IPS-NIHi7 (cell line): ENCODE data around the gene GMNN.
"Not testable (repeated sequence)": the region's sequence is repeated elsewhere in the genome, so short reads cannot be mapped to it uniquely, and the experiment has no call there.

Experiments
- DNase-seq: peaks from one replicate; pipeline ENCODE4 v3.0.0; 2012; ENCODE audit warnings: mixed read lengths; ENCODE audit errors: extremely low spot score

The GMNN gene

DNA sequence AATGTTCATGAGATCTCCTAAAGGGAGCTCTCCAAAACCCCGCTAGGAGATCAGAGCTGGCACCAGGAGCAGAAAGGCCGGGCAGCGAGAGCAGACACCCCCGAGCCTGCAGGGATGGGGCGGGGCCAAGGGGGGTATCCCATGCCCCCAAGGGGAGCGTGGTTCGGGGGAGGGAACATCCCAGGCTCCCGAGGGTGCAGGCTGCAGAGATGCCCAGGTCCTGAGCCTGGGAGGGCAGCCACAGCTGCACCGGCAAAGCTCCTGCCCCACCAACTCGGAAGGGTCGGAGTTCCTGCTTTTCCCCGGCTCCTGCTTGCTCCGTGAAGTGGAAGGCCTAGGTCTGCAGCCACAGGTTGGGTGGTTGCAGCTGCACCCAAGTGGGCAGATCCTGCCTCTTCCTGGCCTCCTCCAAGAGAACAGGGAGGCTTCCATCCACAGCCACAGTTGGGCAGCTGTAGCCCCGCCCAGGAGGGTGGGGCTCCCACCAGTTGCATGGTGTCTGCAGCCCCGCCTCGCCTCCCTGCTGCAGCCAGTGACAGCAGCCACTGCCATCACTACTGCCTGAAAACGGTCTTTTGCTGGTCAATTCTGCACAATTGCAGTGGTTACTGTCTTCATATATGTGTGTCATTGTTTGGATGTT lies 13.4 kb upstream of the GMNN start:
- DNase-seq, result peak; percentile 43

DNA sequence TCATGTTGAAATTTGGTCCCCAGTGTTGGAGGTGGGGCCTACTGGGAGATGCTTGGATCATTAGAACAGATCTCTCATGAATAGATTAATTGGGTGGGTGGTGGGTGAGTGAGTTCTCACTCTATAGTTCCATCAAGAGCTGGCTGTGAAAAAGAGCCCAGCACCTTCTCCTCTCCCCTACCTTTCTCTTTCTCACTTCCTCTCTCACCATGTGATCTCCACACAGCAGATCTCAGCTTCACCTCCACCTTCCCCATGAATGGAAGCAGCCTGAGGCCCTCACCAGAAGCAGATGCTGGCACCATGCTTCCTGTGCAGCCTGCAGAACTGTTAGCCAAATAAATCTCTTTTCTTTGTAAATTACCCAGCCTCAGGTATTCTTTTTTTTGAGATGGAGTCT lies 12.9 kb upstream of the GMNN start:
- DNase-seq, result no peak

DNA sequence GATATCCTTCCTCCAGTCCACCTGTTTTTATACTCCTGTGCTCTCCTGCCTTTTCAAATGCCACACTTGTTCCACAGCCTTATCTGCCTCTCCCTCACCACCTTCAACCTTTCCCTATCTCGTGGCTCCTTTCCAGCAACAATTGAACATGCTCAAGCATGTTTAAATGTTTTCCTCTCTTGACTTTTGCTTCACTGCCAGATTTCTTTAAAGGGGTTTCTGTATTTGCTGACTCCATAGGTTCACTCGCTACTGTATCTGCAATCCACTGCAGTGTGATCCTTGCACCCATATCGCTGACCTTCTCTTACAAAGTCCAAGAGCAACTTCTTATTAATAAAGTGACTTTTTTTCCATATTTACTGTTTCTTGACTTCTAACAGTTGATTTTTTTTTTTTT lies 11.2 kb upstream of the GMNN start:
- no peak for DNase-seq

DNA sequence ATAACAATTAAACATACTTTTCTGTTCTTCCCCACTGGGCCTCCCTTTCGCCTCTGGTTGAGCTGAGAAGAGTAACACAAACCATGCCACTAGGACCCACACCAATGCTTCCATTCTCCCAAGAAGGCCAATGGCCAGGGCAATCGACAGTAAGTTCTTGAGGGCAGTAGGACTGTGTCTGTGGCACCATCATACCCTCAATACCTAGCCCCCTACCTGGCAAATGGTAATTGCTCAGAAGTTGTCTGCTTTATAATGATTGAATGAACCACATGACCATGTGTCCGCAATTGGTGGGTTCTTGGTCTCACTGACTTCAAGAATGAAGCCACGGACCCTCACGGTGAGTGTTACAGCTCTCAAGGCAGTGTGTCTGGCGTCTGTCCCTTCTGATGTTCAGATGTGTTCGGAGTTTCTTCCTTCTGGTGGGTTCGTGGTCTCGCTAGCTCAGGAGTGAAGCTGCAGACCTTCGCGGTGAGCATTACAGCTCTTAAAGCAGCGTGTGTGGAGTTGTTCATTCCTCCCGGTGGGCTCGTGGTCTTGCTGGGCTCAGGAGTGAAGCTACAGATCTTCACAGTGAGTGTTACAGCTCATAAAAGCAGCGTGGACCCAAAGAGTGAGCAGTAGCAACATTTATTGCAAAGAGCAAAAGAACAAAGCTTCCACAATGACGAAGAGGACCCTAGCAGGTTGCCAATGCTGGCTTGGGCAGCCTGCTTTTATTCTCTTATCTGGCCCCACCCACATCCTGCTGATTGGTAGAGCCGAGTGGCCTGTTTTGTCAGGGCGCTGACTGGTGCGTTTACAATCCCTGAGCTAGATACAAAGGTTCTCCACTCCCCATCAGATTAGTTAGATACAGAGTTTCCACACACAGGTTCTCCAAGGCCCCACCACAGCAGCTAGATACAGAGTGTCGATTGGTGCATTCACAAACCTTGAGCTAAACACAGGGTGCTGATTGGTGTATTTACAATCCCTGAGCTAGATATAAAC lies 9.6 kb upstream of the GMNN start:
- not testable (repeated sequence) for DNase-seq

DNA sequence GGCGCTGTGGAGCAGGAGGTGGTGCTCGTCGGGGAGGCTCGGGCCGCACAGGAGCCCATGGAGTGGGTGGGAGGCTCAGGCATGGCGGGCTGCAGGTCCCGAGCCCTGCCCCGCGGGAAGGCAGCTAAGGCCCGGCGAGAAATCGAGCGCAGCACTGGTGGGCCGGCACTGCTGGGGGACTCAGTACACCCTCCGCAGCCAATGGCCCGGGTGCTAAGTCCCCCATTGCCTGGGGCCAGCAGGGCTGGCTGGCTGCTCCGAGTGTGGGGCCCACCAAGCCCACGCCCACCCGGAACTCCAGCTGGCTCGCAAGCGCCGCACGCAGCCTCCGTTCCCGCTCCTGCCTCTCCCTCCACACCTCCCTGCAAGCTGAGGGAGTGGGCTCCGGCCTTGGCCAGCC lies 8.8 kb upstream of the GMNN start:
- DNase-seq, result not testable (repeated sequence)

DNA sequence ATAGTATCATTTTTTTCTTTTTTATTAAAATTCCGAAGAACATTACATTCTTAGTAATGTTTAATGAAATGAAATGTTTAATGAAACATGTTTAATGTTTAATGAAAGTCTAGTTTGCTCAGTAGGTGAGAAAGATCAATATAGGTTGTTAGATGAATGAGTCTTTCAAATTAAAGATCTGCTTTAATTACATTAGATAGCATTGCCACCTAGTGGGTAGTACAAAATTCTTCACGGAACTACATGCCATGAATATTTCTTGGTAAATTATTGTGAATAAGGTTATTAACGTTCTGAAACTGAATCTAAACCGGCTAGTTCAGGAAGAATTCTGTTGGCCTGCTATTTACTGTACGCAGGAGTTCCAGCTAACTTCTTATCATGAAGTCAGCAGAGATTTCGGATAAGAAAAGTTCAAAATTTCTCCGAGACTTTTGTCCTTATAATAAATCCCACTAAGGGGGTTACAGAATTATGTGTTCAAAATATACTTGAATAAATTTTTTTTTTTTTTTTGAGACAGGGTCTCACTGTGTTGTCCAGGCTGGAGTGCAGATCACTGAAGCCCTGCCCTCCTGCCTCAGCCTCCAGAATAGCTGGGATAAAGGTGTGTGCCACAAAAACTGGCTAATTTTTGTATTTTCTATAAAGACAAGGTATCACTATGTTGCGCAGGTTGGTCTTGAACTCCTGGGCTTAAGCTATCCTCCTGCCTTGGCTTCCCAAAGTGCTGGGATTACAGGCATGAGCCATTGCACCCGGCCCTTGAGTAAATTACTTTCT lies 7.9 kb upstream of the GMNN start:
- DNase-seq, result no peak

DNA sequence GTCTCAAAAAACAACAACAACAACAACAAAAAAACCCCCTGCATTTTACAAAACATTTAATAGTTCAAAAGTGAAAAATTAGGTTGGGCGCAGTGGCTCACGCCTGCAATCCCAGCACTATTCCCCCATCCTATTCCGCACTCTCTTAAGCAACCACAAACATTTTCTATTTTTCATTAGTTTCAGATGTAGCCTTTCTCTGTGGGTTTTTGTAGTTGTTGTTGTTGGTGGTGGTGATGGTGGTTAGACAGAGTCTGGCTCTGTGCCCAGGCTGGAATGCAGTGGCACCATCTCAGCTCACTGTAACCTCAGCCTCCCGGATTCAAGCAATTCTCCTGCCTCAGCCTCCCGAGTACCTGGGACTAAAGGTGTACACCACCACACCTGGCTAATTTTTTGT lies 6.4 kb upstream of the GMNN start:
- no peak for DNase-seq

DNA sequence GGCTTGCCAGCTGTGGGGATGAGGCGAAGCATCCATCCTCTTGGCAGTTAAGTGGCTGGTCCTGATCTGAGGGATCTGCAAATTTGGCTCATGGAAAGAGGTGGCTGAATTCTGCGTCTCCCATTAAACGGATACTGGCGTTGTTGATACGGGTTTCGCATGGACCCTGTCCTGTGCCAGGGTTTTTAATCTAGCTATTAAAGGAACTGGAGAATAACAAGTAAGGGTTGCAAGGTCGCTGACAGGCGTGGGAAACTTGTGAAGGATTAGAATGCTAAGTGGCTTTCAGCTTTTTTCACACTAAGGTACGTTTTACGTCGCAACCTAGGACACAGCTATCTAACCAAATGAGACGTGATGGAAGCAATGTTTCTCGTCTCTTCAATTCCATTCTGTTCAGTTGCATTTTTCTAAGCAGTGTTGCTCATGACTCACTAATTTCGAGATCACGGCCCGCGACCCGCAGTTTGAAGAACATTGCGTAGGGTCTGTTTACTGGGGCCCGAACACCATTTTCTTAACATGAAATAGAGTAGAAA lies 852 bp downstream of the GMNN start:
- DNase-seq, result no peak

DNA sequence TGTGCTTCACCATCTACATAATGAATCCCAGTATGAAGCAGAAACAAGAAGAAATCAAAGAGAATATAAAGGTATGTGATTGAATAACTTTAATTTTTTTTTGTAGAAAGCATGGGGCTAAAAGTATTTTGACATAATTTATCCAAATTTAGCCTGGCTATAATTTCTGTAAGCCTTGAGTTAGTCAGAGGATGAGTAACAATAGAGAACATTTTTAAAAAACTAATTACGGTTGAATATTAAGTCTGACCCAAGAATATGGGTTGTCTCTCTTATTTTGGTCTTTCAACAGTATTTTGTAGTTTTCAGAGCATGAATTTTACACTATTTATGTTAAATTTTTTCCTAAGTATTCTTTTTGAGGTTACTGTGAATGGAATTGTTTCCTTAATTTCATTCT lies 2.5 kb downstream of the GMNN start:
- DNase-seq, result no peak

DNA sequence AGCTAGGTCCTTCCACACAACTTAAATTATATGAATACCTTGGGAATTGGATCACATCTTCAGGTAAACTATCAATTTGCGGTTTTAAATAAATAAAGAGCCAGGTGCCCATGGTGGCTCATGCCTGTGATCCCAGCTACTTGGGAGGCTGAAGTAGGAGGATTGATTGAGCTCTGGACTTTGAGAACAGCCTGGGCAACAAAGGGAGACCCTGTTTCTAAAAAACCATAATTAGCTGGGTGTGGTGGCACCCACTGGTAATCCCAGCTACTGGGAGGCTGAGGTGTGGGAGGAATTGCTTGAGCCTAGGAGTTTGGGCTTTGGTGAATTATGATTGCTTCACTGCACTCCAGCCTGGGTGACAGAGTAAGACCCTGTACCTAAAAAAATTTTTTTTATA lies 3.4 kb downstream of the GMNN start:
- DNase-seq, result no peak

DNA sequence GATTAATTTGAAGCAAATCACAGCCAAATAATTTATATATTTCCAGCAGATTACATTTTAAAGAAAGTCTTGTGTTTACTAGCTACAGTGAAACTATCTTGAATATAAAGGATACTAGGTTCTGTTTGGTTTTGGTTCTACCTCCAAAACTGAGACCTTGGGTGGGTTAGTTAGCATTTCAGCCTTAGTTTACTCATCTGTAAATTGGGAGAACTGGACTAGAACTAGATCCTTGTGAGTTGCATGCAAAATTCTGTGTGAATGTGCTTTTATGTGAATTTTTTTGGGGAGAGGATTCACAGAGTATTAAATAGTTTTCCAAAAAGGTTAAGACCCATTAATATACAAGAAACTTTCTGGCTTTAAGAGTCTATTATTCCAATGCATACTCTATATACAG lies 4.1 kb downstream of the GMNN start:
- DNase-seq, result no peak

DNA sequence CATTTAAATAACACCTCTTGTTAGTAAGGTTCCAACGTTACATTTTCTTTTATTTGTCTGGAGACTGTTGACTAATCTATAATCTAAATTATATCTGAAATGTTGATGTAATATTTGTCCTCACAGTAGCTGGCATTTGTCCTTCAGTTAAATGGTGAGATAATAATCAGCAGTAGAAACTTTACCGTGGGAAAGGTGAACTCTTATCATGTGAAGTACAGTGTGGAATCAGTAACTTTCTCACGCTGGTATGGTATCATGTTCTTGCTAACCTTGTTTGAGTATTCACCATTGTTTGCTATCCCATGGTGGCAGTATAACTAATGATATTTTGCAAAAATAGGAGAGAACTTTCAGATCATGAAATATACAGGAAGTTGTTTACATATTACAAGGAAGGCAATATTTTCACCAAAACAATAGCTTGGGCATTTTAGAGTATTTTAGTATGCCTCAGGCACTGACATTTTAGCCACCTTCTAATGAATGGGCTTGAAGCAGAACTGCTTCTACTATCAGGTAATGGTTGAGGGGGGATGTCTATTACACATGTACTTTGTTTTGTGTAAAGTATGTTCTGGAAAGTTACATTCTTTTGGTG lies 4.8 kb downstream of the GMNN start:
- DNase-seq, result no peak

DNA sequence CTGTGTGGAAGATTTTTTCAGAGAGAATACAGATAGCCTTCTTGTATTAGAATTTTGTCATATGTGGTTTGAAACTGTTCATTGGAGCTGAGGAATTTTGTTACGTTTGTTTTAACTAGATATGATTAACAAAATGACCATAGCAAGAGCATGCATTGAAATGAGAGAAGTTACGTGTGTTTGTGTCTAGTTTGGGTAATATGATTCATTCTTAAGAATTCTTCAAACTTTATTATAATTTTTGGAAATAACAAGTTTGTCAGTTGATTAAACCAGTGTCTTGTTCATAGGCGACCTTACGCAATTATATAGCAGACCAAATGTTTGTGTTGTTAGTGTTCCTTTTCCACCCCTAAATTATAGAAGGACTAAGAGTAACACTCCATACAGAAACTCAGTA lies 5.5 kb downstream of the GMNN start:
- DNase-seq, result no peak

DNA sequence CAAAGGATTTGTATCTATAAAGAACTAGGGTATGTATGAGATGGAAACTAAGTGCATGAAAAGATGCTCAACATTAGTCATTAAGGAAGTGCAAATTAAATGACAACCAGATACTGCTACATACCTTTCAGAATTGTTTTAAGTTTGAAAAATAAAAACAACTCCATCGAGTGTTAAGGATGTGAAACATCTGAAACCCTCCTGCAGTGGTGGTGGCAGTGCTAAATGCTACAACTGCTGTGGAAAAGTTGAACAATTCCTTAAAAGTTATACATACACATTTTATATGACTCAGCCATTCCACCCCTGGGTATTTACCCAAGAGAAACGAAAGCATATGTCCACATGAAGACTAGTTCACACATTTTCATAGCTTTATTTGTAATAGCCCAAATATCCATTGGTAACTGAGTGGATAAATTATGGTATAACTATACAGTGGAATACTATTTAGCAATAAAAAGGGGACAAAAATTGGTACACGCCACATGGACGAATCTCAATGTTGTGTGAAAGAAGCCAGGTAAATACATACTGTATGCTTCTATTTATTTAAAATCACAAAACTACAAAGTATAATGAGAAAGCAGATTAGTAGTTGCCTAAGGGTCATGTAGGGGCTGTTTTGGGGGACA lies 13.4 kb downstream of the GMNN start:
- DNase-seq, result no peak

DNA sequence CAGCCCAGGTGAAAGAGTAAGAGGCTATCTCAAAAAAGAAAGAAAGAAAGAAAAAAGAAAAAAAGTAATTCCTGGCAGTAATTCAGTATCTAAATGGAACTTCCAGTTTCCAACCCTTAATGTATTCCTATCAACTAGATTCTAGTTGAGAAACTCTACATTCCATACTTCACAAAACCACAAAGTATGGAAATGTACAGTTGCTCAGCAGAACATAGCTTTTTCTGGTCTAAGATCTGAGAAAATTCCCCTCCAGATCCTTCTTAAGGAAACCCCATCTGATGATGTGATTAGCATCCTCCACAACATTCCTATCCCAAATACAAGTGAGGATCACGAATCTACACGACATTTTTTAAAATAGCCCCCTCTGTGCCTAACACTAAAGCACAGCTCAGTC lies 20.4 kb downstream of the GMNN start:
- no peak for DNase-seq

DNA sequence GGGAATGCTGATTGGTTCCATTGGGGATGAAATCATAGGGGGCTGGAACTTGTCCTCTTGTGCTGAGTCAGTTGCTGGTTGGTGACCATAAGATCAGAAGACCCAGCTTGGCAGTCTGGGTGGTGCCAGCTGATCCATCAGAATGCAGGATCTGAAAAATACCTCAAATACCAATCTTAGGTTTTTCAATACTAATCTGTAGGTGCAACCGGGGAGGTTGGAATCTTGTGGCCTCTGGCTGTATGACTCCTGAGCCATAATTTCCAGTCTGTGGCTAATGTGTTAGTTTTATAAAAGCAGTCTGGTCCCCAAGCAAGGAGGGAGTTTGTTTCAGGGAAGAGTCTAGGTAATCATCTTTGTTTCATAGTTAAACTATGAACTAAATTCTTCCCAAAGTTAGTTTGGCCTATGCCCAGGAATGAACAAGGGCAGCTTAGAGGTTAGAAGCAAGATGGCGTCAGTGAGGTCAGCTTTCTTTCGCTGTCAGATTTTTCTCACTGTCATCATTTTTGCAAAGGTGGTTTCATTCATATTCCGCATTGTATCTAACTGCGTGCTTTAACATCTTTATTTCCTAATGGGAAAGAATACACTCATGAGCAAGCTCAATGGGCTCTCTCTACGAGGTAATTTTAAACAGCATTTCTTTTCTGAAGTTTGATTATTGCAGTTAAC lies 22.0 kb downstream of the GMNN start:
- DNase-seq, result no peak

DNA sequence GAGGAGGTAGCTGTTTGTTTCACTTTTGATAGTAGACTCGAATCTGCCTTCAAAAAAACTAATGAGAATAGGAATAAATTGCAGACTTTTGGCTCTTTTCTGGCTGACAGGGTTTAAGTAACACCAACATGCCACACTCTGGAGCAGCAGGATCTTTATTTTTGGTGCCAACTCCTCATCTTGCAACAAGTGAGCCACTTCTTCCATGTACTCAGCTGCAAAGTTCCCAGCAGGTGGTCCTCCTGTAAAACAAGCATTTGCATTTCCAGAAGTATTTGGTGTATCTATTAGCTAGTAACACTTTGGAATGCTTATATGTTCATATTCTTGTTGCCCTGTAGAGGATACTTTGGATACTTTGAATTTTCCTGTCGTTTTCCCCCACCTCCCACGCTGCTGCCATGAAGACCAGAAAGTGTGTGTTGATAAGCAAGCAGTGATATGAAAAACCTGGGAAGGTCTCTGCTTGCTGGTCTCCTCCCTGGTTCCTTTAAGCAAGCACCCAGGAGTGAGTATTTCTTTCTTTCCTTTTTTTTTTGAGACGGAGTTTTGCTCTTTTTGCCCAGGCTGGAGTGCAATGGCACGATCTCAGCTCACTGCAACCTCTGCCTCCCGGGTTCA lies 23.0 kb downstream of the GMNN start:
- DNase-seq, result no peak

DNA sequence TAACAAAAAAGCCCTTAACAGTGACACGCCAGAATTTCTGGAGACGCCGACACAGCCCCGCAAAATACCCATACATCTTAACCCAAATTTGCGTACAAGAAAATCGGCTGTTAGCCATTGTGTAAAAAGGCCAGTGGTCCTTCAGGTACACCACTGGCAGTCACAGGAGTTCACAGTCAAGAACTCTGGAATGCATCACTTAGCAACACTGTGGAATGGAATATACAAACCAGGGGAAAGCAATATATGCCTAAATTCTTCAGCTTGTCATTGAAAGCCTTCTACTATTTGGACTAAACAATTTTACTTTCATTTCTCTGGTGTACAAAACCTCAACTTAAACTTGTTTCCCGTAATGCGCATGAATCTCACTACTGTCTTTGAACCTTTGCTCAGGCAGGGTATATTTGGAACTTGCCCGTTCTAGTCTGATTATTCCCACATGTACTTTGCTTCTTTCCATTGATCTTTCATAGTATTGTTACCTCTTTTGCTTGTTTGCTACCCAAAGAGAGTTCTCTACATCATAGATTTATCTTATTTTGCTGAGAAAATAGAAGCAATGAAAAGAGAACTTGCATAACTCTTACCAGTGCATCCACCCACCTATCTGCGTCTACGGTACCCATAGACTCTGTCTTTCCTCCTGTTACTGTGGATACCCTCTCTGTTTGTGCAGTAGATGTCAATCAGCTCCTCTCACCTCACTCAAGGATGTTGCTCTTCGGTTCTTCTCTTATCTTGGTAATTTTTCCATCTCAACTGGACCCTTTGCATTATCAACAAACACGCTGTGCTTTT lies 24.2 kb downstream of the GMNN start, which contains the start of gene ARMH2:
TSS of gene ARMH2 (minus strand) at position 178 of the 801 bp plus-strand sequence. CDS start at position 118, 60 bp downstream.
- DNase-seq, result no peak

DNA sequence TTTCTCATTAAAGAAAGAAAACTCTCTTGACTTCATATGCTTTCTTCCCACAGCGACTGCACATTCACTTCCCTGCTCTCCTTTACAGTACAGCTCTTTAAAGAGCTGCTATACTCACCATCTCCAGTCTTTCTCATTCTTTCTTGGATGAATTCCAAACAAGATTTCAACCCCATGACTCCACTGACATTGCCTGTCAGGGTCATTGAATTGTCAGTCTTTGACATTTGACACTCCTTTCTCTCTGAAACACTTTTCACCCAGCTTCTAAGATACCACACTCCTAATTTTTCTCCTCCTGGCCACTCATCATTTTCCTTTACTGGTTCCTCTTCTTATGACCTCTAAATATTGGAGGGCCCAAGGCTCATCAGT lies 24.8 kb downstream of the GMNN start:
- DNase-seq, result no peak
